Measurements from ENCODE around the gene CPS1. TPM values are rescaled to one million over a fixed set of nuclear protein-coding genes. Genes with fewer than 3 reads are reported as not detected.

CPS1 gene
- total and polyA plus RNA-seq, 2 of the 4 experiments (the other 2 are of a cell fraction), result 5.4 to 20.1 TPM

DNA sequence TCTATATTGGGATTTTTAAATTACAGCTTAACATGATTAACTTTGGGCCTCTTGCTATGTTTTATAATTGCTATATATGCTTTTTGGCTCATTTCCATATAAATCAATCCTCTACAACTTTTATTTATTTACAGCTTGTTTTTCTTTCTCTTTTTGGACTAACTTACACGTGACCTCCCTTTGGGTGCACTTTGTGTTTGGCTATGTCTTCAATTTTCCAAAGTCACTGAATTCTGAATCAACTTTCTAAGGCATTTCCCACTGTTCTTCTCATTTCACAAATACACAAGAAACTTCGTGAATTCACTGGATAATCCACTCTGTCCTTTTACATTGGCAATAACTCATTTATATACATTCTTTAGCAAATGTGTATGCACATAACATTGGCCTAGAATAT is 5.4 kb upstream of the CPS1 start:
- Histone ChIP-seq H2AFZ (replicated peaks; ENCODE audit: low read length, poor library complexity) (no peak overlapping the region), H3K18ac (ENCODE audit: low read depth, low read length) (no peak overlapping the region), H4K20me1 (ENCODE audit: insufficient read depth, low read length) (no peaks in the 10 kb centered on the region), H3K4me2 (ENCODE audit: low read depth, low read length) (no peak overlapping the region), H3K27ac (ENCODE audit: insufficient read depth, low read length) (no peak overlapping the region), H3K23ac (ENCODE audit: low read depth, low read length) (no peak overlapping the region), H3K9me3 (ENCODE audit: control insufficient read depth, insufficient read depth, low read length) (no peaks in the 10 kb centered on the region), H3K79me1 (ENCODE audit: low read depth in 1 of 2, low read length in 2 of 2) (no peaks in the 10 kb centered on the region), H4K5ac (ENCODE audit: low read depth, low read length) (no peak overlapping the region), H2BK15ac (ENCODE audit: low read depth, low read length) (no peak overlapping the region), H2AK9ac (replicated peaks; ENCODE audit: low read depth, low read length, poor library complexity) (no peak overlapping the region), H2BK120ac (ENCODE audit: low read depth, low read length) (no peak overlapping the region), H2BK5ac (ENCODE audit: low read depth, low read length, poor library complexity, severe bottlenecking) (no peak overlapping the region), H3K14ac (replicated peaks; ENCODE audit: low read depth, low read length) (no peak overlapping the region), H3K4ac (ENCODE audit: low read depth, low read length) (no peak overlapping the region), H3K27me3 (ENCODE audit: control insufficient read depth, insufficient read depth, low read length) (no peaks in the 10 kb centered on the region), H3K36me3 (ENCODE audit: control insufficient read depth, insufficient read depth, low read length) (no peaks in the 10 kb centered on the region), H3K9me1 (ENCODE audit: insufficient read depth, low read length) (no peaks in the 10 kb centered on the region), H2BK20ac (ENCODE audit: low read depth, low read length) (no peak overlapping the region), H3K56ac (ENCODE audit: extremely low read depth, insufficient read depth, low read length) (no peak overlapping the region), H3K4me1 (ENCODE audit: control insufficient read depth, insufficient read depth, low read length) (no peaks in the 10 kb centered on the region), H4K8ac (ENCODE audit: low read depth in 2 of 2, low read length in 2 of 2) (no peak overlapping the region), H4K91ac (ENCODE audit: insufficient read depth, low read depth, low read length) (no peak overlapping the region), H3K4me3 (ENCODE audit: insufficient read depth, low read depth, low read length) (no peak overlapping the region), H2AK5ac (ENCODE audit: low read depth, low read length) (no peak overlapping the region), H3K9ac (ENCODE audit: low read depth, low read length) (no peak overlapping the region)
- WGBS, 2 experiments (ENCODE audit: extremely low coverage in 2 of 2, insufficient read length in 1 of 2), result no CpG with 5 or more reads among the region's 2 CpGs
- dilution Hi-C loops (cut with HindIII; ENCODE audit: low sequenced_read_pairs, unreplicated experiment) (no loop called here), intact Hi-C loops (cut with micrococcal nuclease) (no loop called here), in situ Hi-C loops (cut with MboI; ENCODE audit: low sequenced_read_pairs) (no loop called here)
- ChIA-PET CTCF (no interaction called here), POLR2A (ENCODE audit: unreplicated experiment) (no interaction called here)
- TF ChIP-seq MAZ (IDR thresholded peaks at IDR 0.05; ENCODE audit: borderline replicate concordance, low read depth, low read length) (no peak), POLR2A (IDR thresholded peaks at IDR 0.05; ENCODE audit: low read depth, low read length) (no peak), MXI1 (IDR thresholded peaks at IDR 0.05; ENCODE audit: borderline replicate concordance, low read depth, low read length) (no peak), RAD21 (IDR thresholded peaks at IDR 0.05; ENCODE audit: low read length) (no peak), RFX5 (IDR thresholded peaks at IDR 0.05; ENCODE audit: low read depth, low read length) (no peak)
- TF ChIP-seq, protein P1, sequence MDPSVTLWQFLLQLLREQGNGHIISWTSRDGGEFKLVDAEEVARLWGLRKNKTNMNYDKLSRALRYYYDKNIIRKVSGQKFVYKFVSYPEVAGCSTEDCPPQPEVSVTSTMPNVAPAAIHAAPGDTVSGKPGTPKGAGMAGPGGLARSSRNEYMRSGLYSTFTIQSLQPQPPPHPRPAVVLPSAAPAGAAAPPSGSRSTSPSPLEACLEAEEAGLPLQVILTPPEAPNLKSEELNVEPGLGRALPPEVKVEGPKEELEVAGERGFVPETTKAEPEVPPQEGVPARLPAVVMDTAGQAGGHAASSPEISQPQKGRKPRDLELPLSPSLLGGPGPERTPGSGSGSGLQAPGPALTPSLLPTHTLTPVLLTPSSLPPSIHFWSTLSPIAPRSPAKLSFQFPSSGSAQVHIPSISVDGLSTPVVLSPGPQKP (IDR thresholded peaks at IDR 0.05; ENCODE audit: borderline replicate concordance, low read depth, low read length), result no peak
- DNase-seq (no peak), ATAC-seq (ENCODE audit: low read depth) (no peak)
- BruUV-seq (replicated peaks), result no TSS peak

Data from IMR-90 (cell line).